Sigmoid colon (tissue), 7 donors: ENCODE results near the gene ALDH1A1. TPM values are rescaled to one million over a fixed set of nuclear protein-coding genes. Genes with fewer than 3 reads are reported as not detected.

Source experiments
- DNase-seq: peaks from one replicate; pipeline ENCODE4 v3.0.0-alpha.2; 2019
- H3K27ac ChIP-seq, 4 donors: fragments of 200-600 bp; sonication (generic); one replicate each; pipeline ENCODE4 v1.5.1; 2016 to 2019; ENCODE audit warnings: mild to moderate bottlenecking in 1 of 4
- H3K27me3 ChIP-seq, 3 donors: fragments of 200-600 bp; sonication (generic); one replicate each; pipeline ENCODE4 v1.5.1; 2019; ENCODE audit warnings: mild to moderate bottlenecking in 1 of 3
- H3K36me3 ChIP-seq, 4 donors: fragments of 200-600 bp; sonication (generic); one replicate each; pipeline ENCODE4 v1.5.1; 2016 to 2019
- H3K4me1 ChIP-seq, 4 donors: fragments of 200-600 bp; sonication (generic); one replicate each; pipeline ENCODE4 v1.5.1; 2017 to 2019
- H3K4me3 ChIP-seq, 4 donors: fragments of 200-600 bp; sonication (generic); one replicate each; pipeline ENCODE4 v1.5.1; 2017 to 2019; ENCODE audit warnings: mild to moderate bottlenecking in 2 of 4, moderate library complexity in 1 of 4
- H3K9me3 ChIP-seq, 4 donors: fragments of 200-600 bp in 3 of 4; sonication (generic) in 3 of 4; one replicate each; pipeline versions ENCODE4 v1.5.1 to v1.6.1; 2013 to 2019
- CTCF ChIP-seq, 4 experiments: fragments of 450-650 bp in 3 of 4; fragments of 200-600 bp in 1 of 4; IDR thresholded peaks; one replicate each; pipeline ENCODE4 v1.5.1; 2016 to 2019; ENCODE audit warnings: antibody characterized with exemption in 4 of 4, mild to moderate bottlenecking in 3 of 4, moderate library complexity in 2 of 4
- EP300 ChIP-seq, 4 donors: sonication (generic); formaldehyde crosslinking; IDR thresholded peaks; one replicate each; pipeline ENCODE4 v1.6.1; 2017; ENCODE audit warnings: antibody characterized with exemption in 4 of 4
- POLR2A ChIP-seq, 2 donors: fragments of 450-650 bp; IDR thresholded peaks; one replicate each; pipeline ENCODE4 v1.6.1; 2016; ENCODE audit warnings: antibody characterized with exemption in 2 of 2, mild to moderate bottlenecking in 2 of 2, moderate library complexity in 2 of 2
- POLR2AphosphoS5 ChIP-seq, 4 donors: sonication (generic); formaldehyde crosslinking; IDR thresholded peaks; one replicate each; pipeline ENCODE4 v1.6.1; 2017; ENCODE audit warnings: antibody characterized with exemption in 4 of 4
- WGBS, 2 donors: extraction: QIAGEN DNeasy Blood & Tissue Kit; methylation state at CpG; one replicate each; pipeline ENCODE4 v1.1.7; 2013; 5-methylcytosine and 5-hydroxymethylcytosine counted together
- intact Hi-C: fragments of 100-400 bp; cut with DNase I; formaldehyde crosslinking; loops from one replicate; pipeline ENCODE4 v1.15.1; 2023
- polyA plus RNA-seq, 3 donors: library from polyadenylated mRNA; stranded (reverse); fragments of 200-250 nt; gene quantifications; one replicate each; pipeline ENCODE4 v1.2.3, GENCODE V29; 2013
- total RNA-seq, 4 donors: library from RNA; depleted of rRNA; stranded (reverse); fragments of >200 nt; gene quantifications; one replicate each; pipeline ENCODE4 v1.1.0, GENCODE V29; 2016
- donor health status: healthy with polysubstance abuse.
- donor health status: Bipolar disorder and iron deficiency.
- donor health status: healthy.

ALDH1A1 gene
- total and polyA plus RNA-seq, 7 donors = 52.6 to 353 (median 241) TPM

- Histone ChIP-seq H3K27ac (no peak overlapping the region), H3K4me3 (no peak overlapping the region), H3K4me1 (peaks cover 0 to 46% (median 33%) of the 10 kb centered on the region in 4 donors), H3K9me3 (no peaks in the 10 kb centered on the region), H3K27me3 (no peaks in the 10 kb centered on the region), H3K36me3 (no peaks in the 10 kb centered on the region)
- TF ChIP-seq EP300 (IDR thresholded peaks at IDR 0.05) (no peak), CTCF (IDR thresholded peaks at IDR 0.05) (no peak), POLR2A (IDR thresholded peaks at IDR 0.05) (no peak), POLR2AphosphoS5 (IDR thresholded peaks at IDR 0.05) (no peak)
- intact Hi-C loops = no loop called here
- no peak for DNase-seq
These were observed 77.6 kb downstream of the ALDH1A1 start for GRCh38 chr9:72875221-72875620.

- no peak for TF ChIP-seq POLR2AphosphoS5 (IDR thresholded peaks at IDR 0.05)
- TF ChIP-seq EP300 (IDR thresholded peaks at IDR 0.05) = no peak
- TF ChIP-seq POLR2A (IDR thresholded peaks at IDR 0.05) = no peak
- no peak for TF ChIP-seq CTCF (IDR thresholded peaks at IDR 0.05)
- H3K4me3 ChIP-seq = no peak overlapping the region
- 89 to 93% methylated on average over 2 of the region's 2 CpGs for WGBS, 2 donors
- no peaks in the 10 kb centered on the region for H3K9me3 ChIP-seq
- no peaks in the 10 kb centered on the region for H3K27me3 ChIP-seq
- DNase-seq = no peak
- peak overlapping the region in 1 of 4 donors; percentile 72 for H3K27ac ChIP-seq
- no peaks in the 10 kb centered on the region for H3K36me3 ChIP-seq
- H3K4me1 ChIP-seq = peaks cover 0 to 46% (median 33%) of the 10 kb centered on the region in 4 donors
- intact Hi-C loops = loop anchor here (5.0 kb wide), 3 partner anchors 78 to 208 kb away; partner anchors contain the start of gene ALDH1A1
These were observed 78.5 kb downstream of the ALDH1A1 start for GRCh38 chr9:72874344-72874743.

- H3K27me3 ChIP-seq = no peaks in the 10 kb centered on the region
- intact Hi-C loops = loop anchor here (5.0 kb wide), 3 partner anchors 79 to 209 kb away; partner anchors contain the start of gene ALDH1A1
- H3K27ac ChIP-seq = peak overlapping the region in 2 of 4 donors; percentile 57 to 72
- H3K4me3 ChIP-seq = no peak overlapping the region
- TF ChIP-seq POLR2A (IDR thresholded peaks at IDR 0.05) = no peak
- no peak for TF ChIP-seq EP300 (IDR thresholded peaks at IDR 0.05)
- TF ChIP-seq POLR2AphosphoS5 (IDR thresholded peaks at IDR 0.05) = no peak
- no peak for TF ChIP-seq CTCF (IDR thresholded peaks at IDR 0.05)
- no peaks in the 10 kb centered on the region for H3K9me3 ChIP-seq
- H3K36me3 ChIP-seq = no peaks in the 10 kb centered on the region
- 32 to 60% methylated on average over 1 of the region's 1 CpG for WGBS, 2 donors
- DNase-seq = no peak
- peaks cover 0 to 46% (median 33%) of the 10 kb centered on the region in 4 donors for H3K4me1 ChIP-seq
These were observed 79.4 kb downstream of the ALDH1A1 start for GRCh38 chr9:72873456-72873855.

- peaks cover 0 to 46% (median 33%) of the 10 kb centered on the region in 4 donors for H3K4me1 ChIP-seq
- H3K4me3 ChIP-seq = no peak overlapping the region
- H3K27me3 ChIP-seq = no peaks in the 10 kb centered on the region
- no peaks in the 10 kb centered on the region for H3K9me3 ChIP-seq
- intact Hi-C loops = loop anchor here (5.0 kb wide), 3 partner anchors 80 to 210 kb away; partner anchors contain the start of gene ALDH1A1
- TF ChIP-seq EP300 (IDR thresholded peaks at IDR 0.05) (no peak), POLR2AphosphoS5 (IDR thresholded peaks at IDR 0.05) (peak in 3 of 4 donors; percentile 33 to 53 (median 33))
- H3K27ac ChIP-seq = peak overlapping the region in 3 of 4 donors; percentile 55 to 72 (median 57)
- no peak for DNase-seq
- H3K36me3 ChIP-seq = no peaks in the 10 kb centered on the region
- WGBS, 2 donors = 21 to 63% methylated on average over 2 of the region's 2 CpGs
These were observed 80.1 kb downstream of the ALDH1A1 start for GRCh38 chr9:72872718-72873117.

- TF ChIP-seq CTCF (IDR thresholded peaks at IDR 0.05) (peak; percentile 31 to 44 (median 42)), POLR2AphosphoS5 (IDR thresholded peaks at IDR 0.05) (peak in 2 of 4 donors; percentile 52 to 57), POLR2A (IDR thresholded peaks at IDR 0.05) (no peak)
- intact Hi-C loops = loop anchor here (5.0 kb wide), 3 partner anchors 81 to 211 kb away; partner anchors contain the start of gene ALDH1A1
- no peaks in the 10 kb centered on the region for H3K9me3 ChIP-seq
- no peaks in the 10 kb centered on the region for H3K27me3 ChIP-seq
- H3K36me3 ChIP-seq = no peaks in the 10 kb centered on the region
- H3K27ac ChIP-seq = peak overlapping the region in 3 of 4 donors; percentile 7 to 72 (median 57)
- H3K4me3 ChIP-seq = no peak overlapping the region
- no peak for DNase-seq
- WGBS, 2 donors = 45 to 55% methylated on average over 3 of the region's 3 CpGs
- H3K4me1 ChIP-seq = peaks cover 0 to 46% (median 33%) of the 10 kb centered on the region in 4 donors
These were observed 81.2 kb downstream of the ALDH1A1 start for GRCh38 chr9:72871685-72872084.
